Bronchial epithelial cell (primary cell): ENCODE results near the gene TROAP. TPM values are rescaled to one million over a fixed set of nuclear protein-coding genes. Genes with fewer than 3 reads are reported as not detected.
A peak's percentile ranks its signal among the peaks of the same experiment; 100 is the strongest.
"Not testable (repeated sequence)": the region's sequence is repeated elsewhere in the genome, so short reads cannot be mapped to it uniquely, and the experiment has no call there.

ENCODE experiments used
- DNase-seq: peaks from one replicate; pipeline ENCODE4 v3.0.0-alpha.2; 2010; ENCODE audit warnings: low read depth
- FAIRE-seq: peaks from 2 replicates; lab custom pipeline; 2011; peaks lifted over from hg19 to GRCh38; lab: Jason Lieb, UNC
- H3K27me3 ChIP-seq: 2 replicates; pipeline ENCODE4 v1.5.1; 2011; ENCODE audit warnings: low read length; ENCODE audit not compliant: control insufficient read depth, insufficient read depth
- H3K36me3 ChIP-seq: 2 replicates; pipeline ENCODE4 v1.5.1; 2011; ENCODE audit warnings: low read length; ENCODE audit not compliant: control insufficient read depth, insufficient read depth
- H3K4me3 ChIP-seq: 2 replicates; pipeline ENCODE4 v1.5.1; 2011; ENCODE audit warnings: mild to moderate bottlenecking, low read depth, low read length, control low read depth
- CTCF ChIP-seq: IDR thresholded peaks from 2 replicates; pipeline ENCODE4 v1.5.1; 2011; ENCODE audit warnings: mild to moderate bottlenecking, moderate library complexity, low read length, control low read depth, inconsistent platforms; ENCODE audit not compliant: insufficient read depth, severe bottlenecking
- total RNA-seq: library from RNA; depleted of rRNA; stranded (reverse); fragments of >200 nt; gene quantifications from 2 replicates; pipeline ENCODE4 v1.2.1, GENCODE V29; 2014

Gene TROAP
- total RNA-seq, 1 donor from 2014 or later, result 2.6 TPM

GRCh38 chr12:49277466-49277865 is 45.6 kb upstream of the TROAP start:
- no peak for FAIRE-seq
- DNase-seq, result no peak
- no peak overlapping the region for H3K4me3 ChIP-seq
- no peak for TF ChIP-seq CTCF
- H3K36me3 ChIP-seq, result peaks cover 3% of the 10 kb centered on the region
- H3K27me3 ChIP-seq, result no peaks in the 10 kb centered on the region

- peak; percentile 39 for DNase-seq
- FAIRE-seq, result no peak
- no peaks in the 10 kb centered on the region for H3K36me3 ChIP-seq
- H3K27me3 ChIP-seq, result no peaks in the 10 kb centered on the region
- no peak overlapping the region for H3K4me3 ChIP-seq
- no peak for TF ChIP-seq CTCF
Observed at GRCh38 chr12:49279706-49280159, 43.3 kb upstream of the TROAP start.

- H3K4me3 ChIP-seq, H3K27me3 ChIP-seq, FAIRE-seq, DNase-seq, H3K36me3 ChIP-seq: not testable (repeated sequence)
Observed at GRCh38 chr12:49280545-49280944, 42.5 kb upstream of the TROAP start.

- Histone ChIP-seq H3K27me3 (no peaks in the 10 kb centered on the region), H3K4me3 (no peak overlapping the region), H3K36me3 (no peaks in the 10 kb centered on the region)
- FAIRE-seq (no peak), DNase-seq (no peak)
- no peak for TF ChIP-seq CTCF
Observed at GRCh38 chr12:49282302-49282701, 40.8 kb upstream of the TROAP start.

- H3K36me3 ChIP-seq, FAIRE-seq, H3K27me3 ChIP-seq, H3K4me3 ChIP-seq: not testable (repeated sequence)
- DNase-seq, result peak; percentile 29
Observed at GRCh38 chr12:49282740-49283375, 40.2 kb upstream of the TROAP start.

- FAIRE-seq (no peak), DNase-seq (no peak)
- no peak overlapping the region for H3K4me3 ChIP-seq
- no peaks in the 10 kb centered on the region for H3K27me3 ChIP-seq
- no peaks in the 10 kb centered on the region for H3K36me3 ChIP-seq
- TF ChIP-seq CTCF, result no peak
Observed at GRCh38 chr12:49283541-49284429, 39.3 kb upstream of the TROAP start.
